ENCODE measurements around the gene PIGQ.

Gene PIGQ

DNA sequence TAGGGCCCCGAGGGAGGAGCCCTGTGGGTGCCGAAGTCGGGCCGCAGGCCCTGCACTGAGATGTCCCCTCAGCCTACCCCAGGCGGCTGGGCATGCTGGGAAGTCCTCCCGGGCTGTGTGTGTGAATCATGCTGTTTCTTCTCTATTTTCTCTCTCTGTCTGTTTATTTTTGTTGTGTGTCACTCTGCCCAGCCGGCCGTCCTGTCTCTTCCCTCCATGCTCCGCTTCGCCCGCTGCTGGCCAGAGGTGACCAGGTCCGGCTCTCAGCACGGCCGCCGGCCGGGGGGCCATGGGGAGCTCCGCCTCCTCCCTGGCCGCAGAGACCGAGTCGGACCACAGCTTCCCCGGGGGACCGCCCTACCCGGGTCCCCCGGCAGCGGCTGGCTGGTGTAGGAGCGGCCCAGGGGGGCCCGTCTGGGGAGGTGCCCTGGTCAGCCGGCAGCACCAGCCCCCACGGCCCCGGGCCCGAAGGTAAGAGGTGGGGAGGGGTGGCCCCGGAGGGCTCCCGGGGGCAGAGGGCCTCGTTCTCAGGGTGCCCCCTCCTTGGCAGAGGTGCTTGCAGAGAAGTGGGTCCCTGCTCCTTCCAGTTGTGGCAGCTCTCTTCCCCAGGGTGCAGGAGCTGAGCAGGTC, 29.8 kb upstream of the PIGQ start:
- Histone ChIP-seq H3K36me3 (replicated peaks in 1 of 2; ENCODE audit: control insufficient read depth in 2 of 2, insufficient read depth in 2 of 2, low read length in 2 of 2) (peaks cover 5 to 10% of the 10 kb centered on the region in 2 donors), H3K9ac (ENCODE audit: low read depth, low read length, poor library complexity) (no peak overlapping the region), H4K8ac (ENCODE audit: low read depth, low read length) (no peak overlapping the region), H3K27ac (replicated peaks; ENCODE audit: low read length) (no peak overlapping the region), H3K4me1 (ENCODE audit: control insufficient read depth in 2 of 2, insufficient read depth in 1 of 2, low read depth in 1 of 2, low read length in 2 of 2) (no peaks in the 10 kb centered on the region), H3K14ac (ENCODE audit: low read length) (no peak overlapping the region), H3K79me1 (ENCODE audit: low read depth, low read length) (peaks cover 45% of the 10 kb centered on the region), H2BK5ac (ENCODE audit: low read length) (peak overlapping the region; percentile 24), H3K4me3 (ENCODE audit: low read length in 2 of 2) (no peak overlapping the region), H4K91ac (ENCODE audit: low read depth, low read length, poor library complexity) (no peak overlapping the region), H3K27me3 (ENCODE audit: control insufficient read depth in 3 of 3, insufficient read depth in 3 of 3, low read depth in 1 of 3, low read length in 3 of 3) (no peaks in the 10 kb centered on the region), H3K9me3 (replicated peaks in 1 of 2; ENCODE audit: control insufficient read depth in 2 of 2, insufficient read depth in 1 of 2, low read depth in 1 of 2, low read length in 2 of 2) (peaks cover 0 to 2% of the 10 kb centered on the region in 2 donors), H2AFZ (ENCODE audit: low read length) (no peak overlapping the region), H3K4ac (ENCODE audit: low read length) (no peak overlapping the region), H2BK12ac (ENCODE audit: low read length) (no peak overlapping the region), H2BK15ac (ENCODE audit: low read length) (no peak overlapping the region), H2AK5ac (ENCODE audit: low read depth, low read length) (no peak overlapping the region), H3K4me2 (ENCODE audit: insufficient read depth, low read length, poor library complexity, severe bottlenecking) (no peak overlapping the region), H3K23ac (ENCODE audit: low read depth, low read length, poor library complexity) (no peak overlapping the region), H2BK120ac (ENCODE audit: low read depth, low read length) (no peak overlapping the region), H3K18ac (ENCODE audit: low read length) (no peak overlapping the region)
- DNase-seq (ENCODE audit: low spot score) = no peak
- WGBS, 2 donors (ENCODE audit: extremely low coverage in 2 of 2, insufficient read length in 2 of 2, insufficient replicate concordance in 1 of 2) = no CpG with 5 or more reads among the region's 34 CpGs

DNA sequence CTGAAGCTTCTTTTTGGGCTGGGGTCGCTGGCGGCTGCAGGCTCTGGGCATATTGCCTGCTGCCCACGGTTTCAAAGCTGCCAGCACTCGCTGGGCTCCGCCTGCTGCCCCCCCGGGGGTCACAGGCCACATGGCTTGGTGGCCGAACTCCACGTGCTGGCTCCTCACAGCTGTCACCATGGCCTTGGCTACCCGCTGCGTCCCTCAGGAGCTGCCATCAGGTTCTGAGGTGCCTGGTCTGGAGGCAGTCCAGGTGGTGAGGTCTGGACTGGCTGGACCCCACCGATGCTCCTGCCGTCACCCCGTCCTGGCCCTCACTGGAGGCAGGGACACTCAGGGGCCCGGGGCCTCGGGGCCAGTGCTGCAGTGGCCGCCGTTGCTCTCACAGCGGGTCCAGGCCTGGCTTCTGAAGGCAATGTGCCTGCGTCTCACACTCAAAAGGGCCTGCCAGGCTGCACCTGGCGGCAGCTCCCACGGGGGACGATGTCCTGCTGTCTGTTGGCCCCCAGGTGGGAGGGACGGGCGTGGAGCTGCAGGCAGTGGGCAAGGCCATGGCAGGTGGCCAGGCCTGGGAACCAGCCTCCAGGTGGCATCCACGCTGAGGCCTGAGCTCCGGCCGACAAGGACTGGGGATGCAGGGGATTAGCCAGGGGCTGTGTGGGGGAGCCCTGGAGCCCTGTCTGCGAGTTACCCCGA, 29.0 kb upstream of the PIGQ start:
- no peak overlapping the region for H2AFZ ChIP-seq (ENCODE audit: low read length)
- no peak for DNase-seq (ENCODE audit: low spot score)
- H3K9ac ChIP-seq (ENCODE audit: low read depth, low read length, poor library complexity) = no peak overlapping the region
- H3K27ac ChIP-seq (replicated peaks; ENCODE audit: low read length) = no peak overlapping the region
- H2BK15ac ChIP-seq (ENCODE audit: low read length) = no peak overlapping the region
- H2BK12ac ChIP-seq (ENCODE audit: low read length) = no peak overlapping the region
- WGBS, 2 donors (ENCODE audit: extremely low coverage in 2 of 2, insufficient read length in 2 of 2, insufficient replicate concordance in 1 of 2) = no CpG with 5 or more reads among the region's 29 CpGs
- H3K79me1 ChIP-seq (ENCODE audit: low read depth, low read length) = peaks cover 42% of the 10 kb centered on the region
- no peak overlapping the region for H3K4ac ChIP-seq (ENCODE audit: low read length)
- no peak overlapping the region for H3K4me3 ChIP-seq (ENCODE audit: low read length in 2 of 2)
- no peak overlapping the region for H3K18ac ChIP-seq (ENCODE audit: low read length)
- no peak overlapping the region for H4K8ac ChIP-seq (ENCODE audit: low read depth, low read length)
- H2BK5ac ChIP-seq (ENCODE audit: low read length) = peak overlapping the region; percentile 53
- no peaks in the 10 kb centered on the region for H3K27me3 ChIP-seq (ENCODE audit: control insufficient read depth in 3 of 3, insufficient read depth in 3 of 3, low read depth in 1 of 3, low read length in 3 of 3)
- no peaks in the 10 kb centered on the region for H3K4me1 ChIP-seq (ENCODE audit: control insufficient read depth in 2 of 2, insufficient read depth in 1 of 2, low read depth in 1 of 2, low read length in 2 of 2)
- no peak overlapping the region for H2BK120ac ChIP-seq (ENCODE audit: low read depth, low read length)
- no peak overlapping the region for H3K4me2 ChIP-seq (ENCODE audit: insufficient read depth, low read length, poor library complexity, severe bottlenecking)
- peaks cover 0 to 2% of the 10 kb centered on the region in 2 donors for H3K9me3 ChIP-seq (replicated peaks in 1 of 2; ENCODE audit: control insufficient read depth in 2 of 2, insufficient read depth in 1 of 2, low read depth in 1 of 2, low read length in 2 of 2)
- no peak overlapping the region for H2AK5ac ChIP-seq (ENCODE audit: low read depth, low read length)
- H3K14ac ChIP-seq (ENCODE audit: low read length) = no peak overlapping the region
- H3K23ac ChIP-seq (ENCODE audit: low read depth, low read length, poor library complexity) = peak overlapping the region; percentile 73
- H4K91ac ChIP-seq (ENCODE audit: low read depth, low read length, poor library complexity) = no peak overlapping the region
- peaks cover 5 to 6% of the 10 kb centered on the region in 2 donors for H3K36me3 ChIP-seq (replicated peaks in 1 of 2; ENCODE audit: control insufficient read depth in 2 of 2, insufficient read depth in 2 of 2, low read length in 2 of 2)

DNA sequence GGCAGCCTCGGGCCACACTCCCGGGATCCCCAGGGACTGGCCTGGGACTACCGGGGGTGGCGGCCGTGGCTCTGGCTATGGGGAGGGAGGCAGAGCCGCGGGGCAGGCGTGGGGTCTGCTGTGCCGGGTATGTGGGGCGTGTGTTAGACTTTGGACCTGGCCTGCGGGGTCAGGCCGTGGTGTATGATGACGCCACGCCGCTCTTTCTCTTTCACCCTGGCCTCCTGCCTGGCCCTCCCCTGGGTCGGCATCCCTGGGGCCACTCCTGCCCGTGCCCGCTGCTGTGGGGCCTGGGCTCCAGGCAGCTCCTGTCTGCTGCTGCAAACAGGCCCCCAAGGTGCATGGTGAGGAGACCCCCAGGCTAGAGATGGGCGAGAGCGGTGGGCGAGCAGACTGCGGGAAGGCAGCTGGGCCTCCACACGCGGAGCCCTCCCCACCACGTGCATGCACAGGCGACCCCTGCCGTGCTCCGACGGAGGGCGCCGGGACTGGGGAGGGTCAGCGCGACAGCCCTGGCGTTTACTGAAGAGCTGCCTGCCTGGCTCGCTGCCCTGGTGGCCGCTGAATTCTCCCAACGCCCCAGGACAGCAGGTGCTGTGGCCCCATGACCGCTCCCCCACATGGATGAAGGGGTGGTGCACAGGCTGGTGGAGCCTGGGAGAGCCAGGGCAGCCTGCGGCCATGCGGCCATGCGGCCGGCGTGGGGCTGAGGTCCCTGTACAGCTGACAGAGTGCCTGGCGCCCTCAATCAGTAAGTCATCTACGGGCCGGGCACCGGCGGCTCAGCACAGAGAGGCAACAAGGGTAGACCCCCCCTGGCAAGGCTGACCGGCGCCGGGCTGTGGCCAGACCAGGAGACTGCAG, 26.2 kb upstream of the PIGQ start:
- H3K4ac ChIP-seq (ENCODE audit: low read length) = peak overlapping the region; percentile 37
- H3K79me1 ChIP-seq (ENCODE audit: low read depth, low read length) = peaks cover 33% of the 10 kb centered on the region
- H3K23ac ChIP-seq (ENCODE audit: low read depth, low read length, poor library complexity) = no peak overlapping the region
- no peak overlapping the region for H3K27ac ChIP-seq (replicated peaks; ENCODE audit: low read length)
- H3K18ac ChIP-seq (ENCODE audit: low read length) = peak overlapping the region; percentile 76
- H2BK5ac ChIP-seq (ENCODE audit: low read length) = peak overlapping the region; percentile 82
- peak overlapping the region; percentile 89 for H3K14ac ChIP-seq (ENCODE audit: low read length)
- peak overlapping the region; percentile 21 for H2AK5ac ChIP-seq (ENCODE audit: low read depth, low read length)
- H2BK15ac ChIP-seq (ENCODE audit: low read length) = no peak overlapping the region
- H3K9me3 ChIP-seq (replicated peaks in 1 of 2; ENCODE audit: control insufficient read depth in 2 of 2, insufficient read depth in 1 of 2, low read depth in 1 of 2, low read length in 2 of 2) = peaks cover 0 to 2% of the 10 kb centered on the region in 2 donors
- no peak overlapping the region for H3K9ac ChIP-seq (ENCODE audit: low read depth, low read length, poor library complexity)
- no peak overlapping the region for H3K4me2 ChIP-seq (ENCODE audit: insufficient read depth, low read length, poor library complexity, severe bottlenecking)
- no peaks in the 10 kb centered on the region for H3K4me1 ChIP-seq (ENCODE audit: control insufficient read depth in 2 of 2, insufficient read depth in 1 of 2, low read depth in 1 of 2, low read length in 2 of 2)
- peak overlapping the region; percentile 58 for H2BK12ac ChIP-seq (ENCODE audit: low read length)
- peaks cover 4 to 6% of the 10 kb centered on the region in 2 donors for H3K36me3 ChIP-seq (replicated peaks in 1 of 2; ENCODE audit: control insufficient read depth in 2 of 2, insufficient read depth in 2 of 2, low read length in 2 of 2)
- no peak overlapping the region for H4K91ac ChIP-seq (ENCODE audit: low read depth, low read length, poor library complexity)
- peak overlapping the region; percentile 43 for H4K8ac ChIP-seq (ENCODE audit: low read depth, low read length)
- WGBS, 2 donors (ENCODE audit: extremely low coverage in 2 of 2, insufficient read length in 2 of 2, insufficient replicate concordance in 1 of 2) = no CpG with 5 or more reads among the region's 51 CpGs
- DNase-seq (ENCODE audit: low spot score) = no peak
- no peak overlapping the region for H3K4me3 ChIP-seq (ENCODE audit: low read length in 2 of 2)
- H3K27me3 ChIP-seq (ENCODE audit: control insufficient read depth in 3 of 3, insufficient read depth in 3 of 3, low read depth in 1 of 3, low read length in 3 of 3) = no peaks in the 10 kb centered on the region
- H2BK120ac ChIP-seq (ENCODE audit: low read depth, low read length) = no peak overlapping the region
- H2AFZ ChIP-seq (ENCODE audit: low read length) = no peak overlapping the region

DNA sequence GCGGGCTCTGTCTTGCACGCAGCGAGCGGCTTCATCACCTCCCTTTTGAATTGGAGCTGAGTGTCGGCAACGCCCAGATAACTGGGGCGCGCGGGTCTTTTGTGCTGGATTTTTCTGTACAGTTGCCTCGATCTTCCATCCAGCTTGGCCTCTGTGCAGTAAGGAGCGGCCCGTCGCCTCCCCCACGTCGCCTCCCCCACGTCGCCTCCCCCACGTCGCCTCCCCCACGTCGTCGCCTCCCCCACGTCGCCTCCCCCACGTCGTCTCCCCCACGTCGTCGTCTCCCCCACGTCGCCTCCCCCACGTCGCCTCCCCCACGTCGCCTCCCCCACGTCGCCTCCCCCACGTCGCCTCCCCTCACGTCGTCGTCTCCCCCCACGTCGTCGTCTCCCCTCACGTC, 25.3 kb upstream of the PIGQ start:
- no peak for DNase-seq (ENCODE audit: low spot score)
- no CpG with 5 or more reads among the region's 46 CpGs for WGBS, 2 donors (ENCODE audit: extremely low coverage in 2 of 2, insufficient read length in 2 of 2, insufficient replicate concordance in 1 of 2)
- no peak overlapping the region for H3K9ac ChIP-seq (ENCODE audit: low read depth, low read length, poor library complexity)
- no peaks in the 10 kb centered on the region for H3K4me1 ChIP-seq (ENCODE audit: control insufficient read depth in 2 of 2, insufficient read depth in 1 of 2, low read depth in 1 of 2, low read length in 2 of 2)
- H3K14ac ChIP-seq (ENCODE audit: low read length) = no peak overlapping the region
- H3K4me3 ChIP-seq (ENCODE audit: low read length in 2 of 2) = no peak overlapping the region
- no peak overlapping the region for H2BK120ac ChIP-seq (ENCODE audit: low read depth, low read length)
- H3K23ac ChIP-seq (ENCODE audit: low read depth, low read length, poor library complexity) = peak overlapping the region; percentile 65
- no peak overlapping the region for H2AFZ ChIP-seq (ENCODE audit: low read length)
- H2BK15ac ChIP-seq (ENCODE audit: low read length) = no peak overlapping the region
- H3K79me1 ChIP-seq (ENCODE audit: low read depth, low read length) = peaks cover 32% of the 10 kb centered on the region
- H3K4me2 ChIP-seq (ENCODE audit: insufficient read depth, low read length, poor library complexity, severe bottlenecking) = no peak overlapping the region
- H3K9me3 ChIP-seq (replicated peaks in 1 of 2; ENCODE audit: control insufficient read depth in 2 of 2, insufficient read depth in 1 of 2, low read depth in 1 of 2, low read length in 2 of 2) = peaks cover 0 to 2% of the 10 kb centered on the region in 2 donors
- H3K27ac ChIP-seq (replicated peaks; ENCODE audit: low read length) = no peak overlapping the region
- H3K27me3 ChIP-seq (ENCODE audit: control insufficient read depth in 3 of 3, insufficient read depth in 3 of 3, low read depth in 1 of 3, low read length in 3 of 3) = no peaks in the 10 kb centered on the region
- H4K91ac ChIP-seq (ENCODE audit: low read depth, low read length, poor library complexity) = no peak overlapping the region
- H3K4ac ChIP-seq (ENCODE audit: low read length) = no peak overlapping the region
- H2AK5ac ChIP-seq (ENCODE audit: low read depth, low read length) = no peak overlapping the region
- no peak overlapping the region for H2BK12ac ChIP-seq (ENCODE audit: low read length)
- peaks cover 4 to 10% of the 10 kb centered on the region in 2 donors for H3K36me3 ChIP-seq (replicated peaks in 1 of 2; ENCODE audit: control insufficient read depth in 2 of 2, insufficient read depth in 2 of 2, low read length in 2 of 2)
- no peak overlapping the region for H3K18ac ChIP-seq (ENCODE audit: low read length)
- H2BK5ac ChIP-seq (ENCODE audit: low read length) = no peak overlapping the region
- no peak overlapping the region for H4K8ac ChIP-seq (ENCODE audit: low read depth, low read length)
